IMR-90 (cell line): ENCODE data around the gene SLC4A9. TPM values are rescaled to one million over a fixed set of nuclear protein-coding genes. Genes with fewer than 3 reads are reported as not detected.

Source experiments
- ATAC-seq: fragments of 200-7000 bp; cut with Tn5 transposase; 2 replicates; pipeline ENCODE4 v1.9.1; 2020; ENCODE audit warnings: low read depth, mild to moderate bottlenecking, moderate library complexity
- BruUV-seq: library from RNA; stranded (reverse); fragments of 400-500 nt; replicated peaks from 2 replicates; lab custom pipeline; 2021; lab: Mats Ljungman, UMichigan
- CTCF ChIA-PET: fragments of 300-600 bp; formaldehyde crosslinking; extraction: SDS; loops from one replicate; lab custom pipeline; 2021; ENCODE audit warnings: antibody characterized with exemption; lab: Yijun Ruan, JAX
- POLR2A ChIA-PET: fragments of 300-600 bp; sonication (Branson Sonifier 250); formaldehyde crosslinking; loops from one replicate; lab custom pipeline; 2022; ENCODE audit warnings: antibody characterized with exemption; ENCODE audit not compliant: unreplicated experiment; lab: Charles Lee
- DNase-seq: peaks from one replicate; pipeline ENCODE4 v3.0.0; 2013
- H2AFZ ChIP-seq: replicated peaks from 2 replicates; pipeline ENCODE3; 2013; ENCODE audit warnings: low read length, mild to moderate bottlenecking; ENCODE audit not compliant: poor library complexity
- H2AK5ac ChIP-seq: 2 replicates; pipeline ENCODE4 v1.6.1; 2013; ENCODE audit warnings: low read depth, low read length, inconsistent platforms
- H2AK9ac ChIP-seq: replicated peaks from 2 replicates; pipeline ENCODE3; 2013; ENCODE audit warnings: mild to moderate bottlenecking, low read depth, low read length, moderate library complexity; ENCODE audit not compliant: poor library complexity
- H2BK120ac ChIP-seq: 2 replicates; pipeline ENCODE4 v1.6.1; 2013; ENCODE audit warnings: low read depth, low read length, inconsistent platforms
- H2BK15ac ChIP-seq: 3 replicates; pipeline ENCODE4 v1.6.1; 2013; ENCODE audit warnings: low read depth, low read length, inconsistent platforms
- H2BK20ac ChIP-seq: 2 replicates; pipeline ENCODE4 v1.6.1; 2013; ENCODE audit warnings: low read depth, mild to moderate bottlenecking, inconsistent platforms, low read length, moderate library complexity
- H2BK5ac ChIP-seq: 2 replicates; pipeline ENCODE4 v1.6.1; 2013; ENCODE audit warnings: mild to moderate bottlenecking, low read depth, low read length, inconsistent platforms; ENCODE audit not compliant: poor library complexity, severe bottlenecking
- H3K14ac ChIP-seq: replicated peaks from 2 replicates; pipeline ENCODE4 v1.6.1; 2013; ENCODE audit warnings: low read depth, low read length, inconsistent platforms
- H3K18ac ChIP-seq: 2 replicates; pipeline ENCODE4 v1.6.1; 2013; ENCODE audit warnings: low read depth, low read length, control low read depth
- H3K23ac ChIP-seq: 2 replicates; pipeline ENCODE4 v1.6.1; 2013; ENCODE audit warnings: low read depth, low read length, inconsistent platforms
- H3K27ac ChIP-seq: 2 replicates; pipeline ENCODE4 v1.5.1; 2013; ENCODE audit warnings: mild to moderate bottlenecking, control low read depth, low read length; ENCODE audit not compliant: insufficient read depth
- H3K27me3 ChIP-seq: 2 replicates; pipeline ENCODE4 v1.6.1; 2013; ENCODE audit warnings: low read length; ENCODE audit not compliant: control insufficient read depth, insufficient read depth
- H3K36me3 ChIP-seq: 2 replicates; pipeline ENCODE4 v1.6.1; 2013; ENCODE audit warnings: low read length, mixed read lengths; ENCODE audit not compliant: control insufficient read depth, insufficient read depth
- H3K4ac ChIP-seq: 2 replicates; pipeline ENCODE4 v1.6.1; 2013; ENCODE audit warnings: low read depth, low read length, inconsistent platforms
- H3K4me1 ChIP-seq: 2 replicates; pipeline ENCODE4 v1.6.1; 2013; ENCODE audit warnings: low read length, mixed read lengths; ENCODE audit not compliant: control insufficient read depth, insufficient read depth
- H3K4me2 ChIP-seq: 2 replicates; pipeline ENCODE4 v1.6.1; 2013; ENCODE audit warnings: low read depth, mild to moderate bottlenecking, control low read depth, low read length, moderate library complexity
- H3K4me3 ChIP-seq: 2 replicates; pipeline ENCODE4 v1.5.1; 2013; ENCODE audit warnings: low read depth, mild to moderate bottlenecking, control low read depth, low read length, moderate library complexity; ENCODE audit not compliant: insufficient read depth
- H3K56ac ChIP-seq: 2 replicates; pipeline ENCODE4 v1.6.1; 2013; ENCODE audit warnings: low read length, inconsistent platforms; ENCODE audit not compliant: insufficient read depth; ENCODE audit errors: extremely low read depth
- H3K79me1 ChIP-seq, 2 experiments: 2 replicates each; pipeline ENCODE4 v1.6.1; 2013; ENCODE audit warnings: low read length in 2 of 2, inconsistent platforms in 1 of 2, low read depth in 1 of 2
- H3K9ac ChIP-seq: 2 replicates; pipeline ENCODE4 v1.6.1; 2013; ENCODE audit warnings: low read depth, low read length, control low read depth
- H3K9me1 ChIP-seq: 2 replicates; pipeline ENCODE4 v1.6.1; 2013; ENCODE audit warnings: low read length, inconsistent platforms; ENCODE audit not compliant: insufficient read depth
- H3K9me3 ChIP-seq: 2 replicates; pipeline ENCODE4 v1.6.1; 2013; ENCODE audit warnings: low read length; ENCODE audit not compliant: control insufficient read depth, insufficient read depth
- H4K20me1 ChIP-seq: 2 replicates; pipeline ENCODE4 v1.6.1; 2013; ENCODE audit warnings: low read length, inconsistent platforms; ENCODE audit not compliant: insufficient read depth
- H4K5ac ChIP-seq: 2 replicates; pipeline ENCODE4 v1.6.1; 2013; ENCODE audit warnings: mild to moderate bottlenecking, low read depth, low read length, control low read depth
- H4K8ac ChIP-seq, 2 experiments: 2 replicates each; pipeline ENCODE4 v1.6.1; 2013; ENCODE audit warnings: low read depth in 2 of 2, low read length in 2 of 2, control low read depth in 1 of 2, inconsistent platforms in 1 of 2
- H4K91ac ChIP-seq: 2 replicates; pipeline ENCODE4 v1.6.1; 2013; ENCODE audit warnings: low read depth, low read length, inconsistent platforms; ENCODE audit not compliant: insufficient read depth
- CEBPB ChIP-seq: IDR thresholded peaks from 2 replicates; pipeline ENCODE4 v1.6.1; 2012; ENCODE audit warnings: low read depth, low read length, improper control_type of control experiment
- RAD21 ChIP-seq: IDR thresholded peaks from 2 replicates; pipeline ENCODE4 v1.6.1; 2012; ENCODE audit warnings: low read length, improper control_type of control experiment
- SMC3 ChIP-seq: fragments of 150-350 bp; IDR thresholded peaks from 2 replicates; pipeline ENCODE4 v1.6.1; 2016; ENCODE audit warnings: low read depth, mild to moderate bottlenecking, antibody characterized with exemption, low read length, moderate library complexity
- WGBS, 2 experiments: methylation state at CpG; one replicate each; pipeline versions ENCODE4 v1.1.5 to v1.1.7; 2013; ENCODE audit warnings: missing lambda C conversion rate in 2 of 2; ENCODE audit not compliant: insufficient read length in 1 of 2; ENCODE audit errors: extremely low coverage in 2 of 2; 5-methylcytosine and 5-hydroxymethylcytosine counted together
- dilution Hi-C: fragments of 300-500 bp; cut with HindIII; formaldehyde crosslinking; loops from one replicate; pipeline ENCODE4 v1.14.3; 2018; ENCODE audit warnings: low sequenced_read_pairs; ENCODE audit not compliant: unreplicated experiment
- in situ Hi-C: fragments of 300-500 bp; cut with MboI; formaldehyde crosslinking; loops from 3 replicates; pipeline ENCODE4 v1.14.3; 2019; ENCODE audit warnings: low sequenced_read_pairs, inconsistent platforms, mixed read lengths
- intact Hi-C: fragments of 100-400 bp; cut with micrococcal nuclease; formaldehyde crosslinking; loops from 2 replicates; pipeline ENCODE4 v1.10.0; 2022
- polyA plus RNA-seq, 3 experiments: library from polyadenylated mRNA; depleted of rRNA; stranded (reverse); fragments of >200 nt; gene quantifications; 2 replicates each; pipeline ENCODE4 v1.2.3, GENCODE V29; 2012; ENCODE audit warnings: low replicate concordance in 1 of 3
- total RNA-seq: library from RNA; depleted of rRNA; stranded (reverse); fragments of >200 nt; gene quantifications from 2 replicates; pipeline ENCODE4 v1.2.3, GENCODE V29; 2012
- TF ChIP-seq, protein P1 (sequence below): fragments of 150-350 bp; IDR thresholded peaks from 2 replicates; pipeline ENCODE4 v1.6.1; 2016; ENCODE audit warnings: low read depth, mild to moderate bottlenecking, low read length, moderate library complexity, borderline replicate concordance
- TF ChIP-seq, protein P2 (sequence below): conservative IDR thresholded peaks from 2 replicates; pipeline ENCODE4 v1.5.1; 2012; ENCODE audit warnings: mild to moderate bottlenecking, low read depth, low read length, improper control_type of control experiment

Gene SLC4A9
- total and polyA plus RNA-seq, 2 of the 4 experiments (the other 2 are of a cell fraction), result not detected

DNA sequence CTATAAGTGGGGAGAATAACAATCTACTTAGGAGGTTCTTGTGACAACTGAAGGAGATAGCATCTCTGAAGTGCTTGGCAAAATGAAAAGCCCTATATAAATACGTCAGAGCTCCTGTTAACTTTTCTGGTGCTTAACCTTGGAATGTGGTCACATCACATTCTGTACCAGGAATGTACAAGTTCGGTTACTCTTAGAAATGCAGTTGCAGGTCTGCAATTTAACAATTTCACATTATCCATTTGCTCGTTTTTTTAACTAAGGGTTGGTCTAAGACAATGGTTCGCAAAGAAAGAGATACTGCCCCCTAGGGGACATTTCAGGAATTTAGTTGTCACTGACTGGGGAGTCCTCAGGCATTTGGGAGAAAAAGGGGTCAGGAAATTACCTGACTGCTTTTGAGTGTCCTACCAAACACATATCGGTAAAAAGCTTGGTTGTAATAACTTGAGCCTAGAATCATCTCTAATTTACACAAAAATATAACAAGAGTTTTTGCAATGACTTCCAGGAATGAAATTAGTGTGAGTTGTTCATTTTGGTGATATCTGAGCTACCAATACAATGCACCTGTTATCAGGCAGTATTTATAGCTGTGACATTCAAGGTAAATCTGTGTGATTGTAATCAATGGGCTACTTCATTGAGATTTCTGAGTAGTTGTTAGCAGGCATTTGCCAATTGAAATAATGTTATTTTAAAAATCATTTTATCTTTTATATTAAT, 8.2 kb upstream of the SLC4A9 start:
- H3K14ac ChIP-seq, result no peak overlapping the region
- H3K9me1 ChIP-seq, result no peaks in the 10 kb centered on the region
- no peaks in the 10 kb centered on the region for H3K36me3 ChIP-seq
- no peaks in the 10 kb centered on the region for H3K4me1 ChIP-seq
- intact Hi-C loops (loop anchor here (1.0 to 10.0 kb wide), 3 partner anchors 107 to 277 kb away; no protein-coding TSS in a partner anchor), in situ Hi-C loops (loop anchor here (5.0 to 25.0 kb wide), 2 partner anchors 109 to 564 kb away; partner anchors contain the start of gene PSD2), dilution Hi-C loops (no loop called here)
- H2BK120ac ChIP-seq, result no peak overlapping the region
- ATAC-seq (peak; percentile 83), DNase-seq (peak; percentile 70)
- no peak overlapping the region for H3K9ac ChIP-seq
- POLR2A ChIA-PET, result no interaction called here
- H4K20me1 ChIP-seq, result no peaks in the 10 kb centered on the region
- H3K23ac ChIP-seq, result no peak overlapping the region
- no peak overlapping the region for H3K27ac ChIP-seq
- no peak overlapping the region for H2AK9ac ChIP-seq
- no peak overlapping the region for H2AFZ ChIP-seq
- H2BK15ac ChIP-seq, result no peak overlapping the region
- TF ChIP-seq SMC3 (peak; percentile 85), RAD21 (peak; percentile 84), CEBPB (no peak)
- TF ChIP-seq, protein P1, sequence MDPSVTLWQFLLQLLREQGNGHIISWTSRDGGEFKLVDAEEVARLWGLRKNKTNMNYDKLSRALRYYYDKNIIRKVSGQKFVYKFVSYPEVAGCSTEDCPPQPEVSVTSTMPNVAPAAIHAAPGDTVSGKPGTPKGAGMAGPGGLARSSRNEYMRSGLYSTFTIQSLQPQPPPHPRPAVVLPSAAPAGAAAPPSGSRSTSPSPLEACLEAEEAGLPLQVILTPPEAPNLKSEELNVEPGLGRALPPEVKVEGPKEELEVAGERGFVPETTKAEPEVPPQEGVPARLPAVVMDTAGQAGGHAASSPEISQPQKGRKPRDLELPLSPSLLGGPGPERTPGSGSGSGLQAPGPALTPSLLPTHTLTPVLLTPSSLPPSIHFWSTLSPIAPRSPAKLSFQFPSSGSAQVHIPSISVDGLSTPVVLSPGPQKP, result no peak
- TF ChIP-seq, protein P2, sequence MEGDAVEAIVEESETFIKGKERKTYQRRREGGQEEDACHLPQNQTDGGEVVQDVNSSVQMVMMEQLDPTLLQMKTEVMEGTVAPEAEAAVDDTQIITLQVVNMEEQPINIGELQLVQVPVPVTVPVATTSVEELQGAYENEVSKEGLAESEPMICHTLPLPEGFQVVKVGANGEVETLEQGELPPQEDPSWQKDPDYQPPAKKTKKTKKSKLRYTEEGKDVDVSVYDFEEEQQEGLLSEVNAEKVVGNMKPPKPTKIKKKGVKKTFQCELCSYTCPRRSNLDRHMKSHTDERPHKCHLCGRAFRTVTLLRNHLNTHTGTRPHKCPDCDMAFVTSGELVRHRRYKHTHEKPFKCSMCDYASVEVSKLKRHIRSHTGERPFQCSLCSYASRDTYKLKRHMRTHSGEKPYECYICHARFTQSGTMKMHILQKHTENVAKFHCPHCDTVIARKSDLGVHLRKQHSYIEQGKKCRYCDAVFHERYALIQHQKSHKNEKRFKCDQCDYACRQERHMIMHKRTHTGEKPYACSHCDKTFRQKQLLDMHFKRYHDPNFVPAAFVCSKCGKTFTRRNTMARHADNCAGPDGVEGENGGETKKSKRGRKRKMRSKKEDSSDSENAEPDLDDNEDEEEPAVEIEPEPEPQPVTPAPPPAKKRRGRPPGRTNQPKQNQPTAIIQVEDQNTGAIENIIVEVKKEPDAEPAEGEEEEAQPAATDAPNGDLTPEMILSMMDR, result peak; percentile 85
- 7% methylated on average over 2 of the region's 5 CpGs; no CpG with 5 or more reads in 1 of the 2 experiments for WGBS, 2 experiments
- BruUV-seq, result no TSS peak
- no peak overlapping the region for H3K4ac ChIP-seq
- no peak overlapping the region for H3K56ac ChIP-seq
- CTCF ChIA-PET, result interaction anchor here (0.6 to 11.0 kb wide), 11 partner anchors 11 to 328 kb away, joined by 3 to 233 read pairs (median 5); no protein-coding TSS in a partner anchor
- H3K27me3 ChIP-seq, result no peaks in the 10 kb centered on the region
- no peaks in the 10 kb centered on the region for H3K9me3 ChIP-seq
- no peak overlapping the region for H4K8ac ChIP-seq
- no peak overlapping the region for H3K18ac ChIP-seq
- no peak overlapping the region for H2BK20ac ChIP-seq
- H3K79me1 ChIP-seq, result no peaks in the 10 kb centered on the region; a peak in 1 of 4 replicates
- H4K5ac ChIP-seq, result no peak overlapping the region
- no peak overlapping the region for H2BK5ac ChIP-seq
- H3K4me2 ChIP-seq, result no peak overlapping the region
- no peak overlapping the region for H3K4me3 ChIP-seq
- H2AK5ac ChIP-seq, result no peak overlapping the region
- no peak overlapping the region for H4K91ac ChIP-seq
